SKM-1 treated with dmso at 0.1 percent for 144 hours (cell line): ENCODE measurements around the gene ATRIP.
A peak's percentile ranks its signal among the peaks of the same experiment; 100 is the strongest.
"Not testable (repeated sequence)": the region's sequence is repeated elsewhere in the genome, so short reads cannot be mapped to it uniquely, and the experiment has no call there.

Source experiments
- DNase-seq: peaks from one replicate; lab custom pipeline; 2025; ENCODE audit not compliant: unreplicated experiment; lab: John Stamatoyannopoulos, UW

The ATRIP gene

DNA sequence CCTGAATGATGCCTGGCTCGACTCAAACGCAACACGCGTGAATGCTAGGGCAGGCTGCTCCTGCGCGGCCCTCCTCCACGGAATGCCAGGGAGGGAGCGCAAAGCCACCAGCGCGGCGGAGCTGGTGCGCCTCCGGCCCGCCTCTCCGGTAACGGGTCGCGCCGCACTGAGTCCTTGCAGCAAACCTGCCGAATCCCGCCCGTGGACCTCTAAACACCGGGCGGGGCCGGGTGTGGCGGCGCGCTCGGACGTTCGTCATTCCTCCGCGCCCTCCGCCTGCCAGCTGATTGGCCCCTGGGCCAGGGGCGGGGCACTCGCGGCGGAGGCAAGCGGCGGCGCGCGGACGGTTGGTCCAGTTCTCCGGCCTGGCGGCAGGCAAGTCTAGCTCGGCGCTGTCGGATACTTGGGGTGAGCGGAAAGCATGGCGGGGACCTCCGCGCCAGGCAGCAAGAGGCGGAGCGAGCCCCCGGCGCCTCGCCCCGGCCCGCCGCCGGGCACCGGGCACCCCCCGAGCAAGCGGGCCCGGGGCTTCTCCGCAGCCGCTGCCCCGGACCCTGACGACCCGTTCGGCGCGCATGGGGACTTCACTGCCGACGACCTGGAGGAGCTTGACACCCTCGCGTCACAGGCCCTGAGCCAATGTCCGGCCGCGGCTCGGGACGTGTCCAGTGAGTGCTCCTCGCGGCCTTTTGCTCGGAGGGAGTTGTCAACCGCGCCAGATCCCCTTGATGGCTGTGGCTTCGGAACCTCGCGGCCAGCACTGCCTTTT lies at the start of gene ATRIP:
Gene ATRIP, plus strand, starts transcription at position 313 of the 769 bp plus-strand sequence. Its CDS starts 109 bp downstream, at position 422.
- DNase-seq, result peak; percentile 85

DNA sequence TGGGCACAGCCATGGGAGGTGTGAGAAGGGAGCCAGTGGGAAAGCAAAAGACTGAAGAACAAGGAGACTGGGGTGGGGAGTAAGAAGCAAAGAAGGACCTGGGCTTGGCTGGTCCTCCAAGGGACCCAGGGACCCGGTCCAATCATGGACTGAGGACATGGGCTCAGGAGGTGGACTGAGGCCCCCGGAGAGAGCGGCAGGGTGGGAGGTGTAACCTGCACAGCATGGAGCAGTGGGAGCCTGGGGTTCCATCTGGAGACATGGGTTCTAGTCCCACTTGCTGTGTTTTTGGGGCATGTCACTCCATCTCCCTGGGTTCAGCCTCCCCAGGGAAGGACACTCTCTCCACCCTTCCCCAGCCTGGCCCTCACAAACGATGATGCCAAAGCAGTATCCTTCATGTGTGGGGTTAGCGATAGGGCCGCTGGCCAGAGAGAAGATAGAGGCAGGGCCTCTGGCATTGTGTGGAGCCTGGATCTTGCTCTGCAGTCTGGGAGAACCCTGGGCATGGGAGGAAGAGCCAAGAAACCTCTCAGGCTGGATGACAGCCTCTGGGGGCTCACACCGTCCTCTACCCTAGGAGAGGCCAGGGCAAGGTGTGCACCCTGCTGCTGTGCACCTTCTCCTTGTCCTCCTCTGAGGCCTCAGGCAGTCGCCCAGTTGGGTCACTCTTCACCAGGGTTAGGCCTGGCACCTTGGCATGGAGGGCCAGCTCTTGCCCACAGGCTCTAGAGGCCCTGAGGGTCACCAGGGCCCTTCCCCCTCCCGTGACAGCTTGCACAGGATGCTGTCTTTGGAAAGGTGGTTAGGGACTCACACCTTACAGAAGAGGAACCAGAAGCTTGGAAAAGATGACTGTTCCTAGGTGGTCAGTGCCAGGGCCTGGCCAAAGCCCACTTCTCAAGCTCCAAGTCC lies 48.5 kb upstream of the ATRIP start:
- DNase-seq, result no peak

DNA sequence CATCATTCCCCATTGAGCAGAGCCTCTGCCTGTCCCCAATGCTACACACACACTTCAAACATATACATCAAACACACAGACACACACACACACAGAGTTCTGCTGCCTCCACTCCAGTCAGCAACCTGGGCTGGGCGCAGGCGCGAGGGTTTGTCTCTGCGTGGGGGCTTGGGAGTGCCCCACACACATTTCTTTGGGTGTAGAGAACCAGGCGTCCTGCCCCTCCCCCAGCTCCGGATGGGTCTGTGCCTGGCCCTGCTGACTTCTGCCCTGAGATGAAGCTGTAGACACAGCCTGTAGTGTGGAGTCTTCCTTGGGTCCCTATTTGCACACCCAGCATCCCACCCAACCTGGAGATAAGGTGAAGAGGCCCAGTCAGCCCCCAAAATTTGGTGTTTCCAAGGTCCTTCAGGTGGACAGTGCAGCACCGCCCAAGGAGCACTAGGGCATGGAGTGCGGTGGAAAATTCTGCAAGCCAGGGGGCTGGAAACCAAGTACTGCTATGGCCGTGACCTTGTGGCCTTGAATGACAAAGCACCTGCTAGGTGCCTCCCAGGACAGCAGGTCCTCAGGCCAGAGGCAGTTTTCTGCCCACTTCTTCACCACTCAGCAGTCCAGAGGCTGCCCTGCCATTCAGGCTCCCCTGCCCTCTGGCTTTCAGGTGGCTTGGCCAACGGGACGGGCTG lies 47.7 kb upstream of the ATRIP start:
- no peak for DNase-seq

DNA sequence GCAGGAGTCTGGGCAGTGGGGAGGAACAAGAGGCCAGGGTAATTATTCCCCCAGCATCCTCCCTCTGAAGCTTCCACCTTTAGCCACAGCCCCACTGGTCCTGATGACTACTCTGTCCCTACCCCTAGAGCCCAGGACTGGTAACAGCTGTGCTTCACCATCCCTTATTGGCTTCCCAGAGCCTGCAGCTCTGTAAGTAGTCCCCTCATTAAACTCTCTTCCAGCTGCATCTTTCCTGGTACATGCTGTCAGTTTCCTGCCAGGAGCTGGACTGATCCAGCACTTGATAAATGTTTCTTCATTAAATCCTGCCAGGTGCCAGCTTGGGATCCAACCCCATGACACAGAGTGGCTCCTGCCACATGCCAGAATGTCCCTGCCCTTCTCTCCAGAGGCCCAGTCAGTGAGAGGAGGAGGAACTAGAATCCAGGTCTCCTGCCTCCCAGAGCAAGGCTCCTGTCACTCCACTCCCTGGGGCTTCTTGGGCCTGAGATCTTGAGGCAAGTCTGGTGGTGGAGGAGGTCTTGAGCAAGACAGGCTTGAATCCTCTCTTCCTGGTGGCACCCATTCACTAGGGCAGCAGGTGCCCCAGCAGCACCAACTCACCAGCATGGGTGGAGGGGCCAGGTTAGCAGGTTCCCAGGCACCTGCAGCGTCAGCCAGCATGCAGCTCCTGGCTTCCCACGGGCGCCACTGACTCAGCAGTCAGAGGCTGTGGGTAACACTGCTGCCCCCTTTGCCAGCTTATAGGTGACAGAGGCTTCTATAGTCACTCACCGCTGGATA lies 47.0 kb upstream of the ATRIP start:
- DNase-seq, result no peak

DNA sequence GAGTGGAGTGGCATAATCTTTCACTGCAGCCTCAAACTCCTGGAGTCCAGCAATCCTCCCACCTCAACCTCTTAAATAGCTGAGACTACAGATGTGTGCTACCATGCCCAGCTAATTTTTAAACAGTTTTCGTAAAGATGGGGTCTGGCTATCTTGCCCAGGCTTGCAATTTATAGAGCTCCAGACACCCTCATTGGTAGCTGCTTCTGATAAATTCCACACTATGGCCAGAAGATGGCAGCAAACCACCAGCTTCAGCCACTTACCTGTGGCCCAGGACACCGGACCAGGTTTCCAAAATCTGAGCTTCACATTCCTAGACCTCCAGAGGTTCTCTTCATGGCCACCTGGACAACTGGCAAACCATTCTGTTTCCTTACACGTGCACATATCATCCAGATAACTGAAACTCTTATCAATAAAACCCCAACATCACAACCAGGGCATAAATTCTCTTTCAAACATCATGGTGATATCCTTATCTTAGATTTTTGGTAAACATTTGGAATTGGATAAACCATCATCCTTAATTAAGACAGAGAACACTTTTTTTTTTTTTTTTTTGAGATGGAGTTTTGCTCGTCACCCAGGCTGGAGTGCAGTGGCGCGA lies 45.6 kb upstream of the ATRIP start:
- DNase-seq, result peak; percentile 35

DNA sequence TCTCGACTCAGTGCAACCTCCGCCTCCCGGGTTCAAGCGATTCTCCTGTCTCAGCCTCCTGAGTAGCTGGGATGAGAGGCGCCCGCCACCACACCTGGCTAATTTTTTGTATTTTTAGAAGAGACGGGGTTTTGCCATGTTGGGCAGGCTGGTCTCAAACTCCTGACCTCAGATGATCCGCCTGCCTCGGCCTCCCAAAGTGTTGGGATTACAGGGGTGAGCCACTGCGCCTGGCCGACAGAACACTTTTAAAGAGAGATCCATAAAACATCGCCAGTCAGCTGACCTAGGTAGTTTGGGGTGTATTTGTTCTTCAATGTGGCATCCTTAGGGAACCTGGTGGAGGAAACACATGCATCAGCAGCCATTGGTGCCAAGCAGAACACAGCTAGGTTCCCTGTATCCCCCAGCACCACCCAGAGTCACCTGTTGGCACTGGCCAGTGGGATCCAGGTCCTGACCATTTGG lies 45.1 kb upstream of the ATRIP start:
- not testable (repeated sequence) for DNase-seq

DNA sequence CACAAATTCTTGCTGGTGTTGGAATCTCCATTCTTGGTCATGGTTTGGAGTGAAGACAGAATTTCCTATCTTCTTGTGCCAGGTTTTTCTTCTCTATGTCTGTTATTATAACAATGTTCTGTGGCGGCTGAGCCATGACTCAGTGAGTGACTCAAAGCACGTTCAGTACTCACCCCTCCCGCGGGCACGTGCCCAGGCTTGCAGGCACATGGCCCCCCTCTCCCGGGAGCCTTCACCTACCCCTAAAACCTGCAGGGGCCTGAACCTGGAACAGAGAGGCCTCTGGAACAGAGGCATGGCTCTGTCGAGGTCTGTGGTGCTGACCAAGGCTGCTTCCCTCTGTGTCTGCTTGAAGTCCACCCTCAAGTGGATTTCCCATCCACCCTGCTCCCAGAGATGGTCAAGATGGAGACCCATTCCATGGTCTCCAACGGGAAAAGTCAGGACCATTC lies 44.2 kb upstream of the ATRIP start:
- DNase-seq, result no peak

DNA sequence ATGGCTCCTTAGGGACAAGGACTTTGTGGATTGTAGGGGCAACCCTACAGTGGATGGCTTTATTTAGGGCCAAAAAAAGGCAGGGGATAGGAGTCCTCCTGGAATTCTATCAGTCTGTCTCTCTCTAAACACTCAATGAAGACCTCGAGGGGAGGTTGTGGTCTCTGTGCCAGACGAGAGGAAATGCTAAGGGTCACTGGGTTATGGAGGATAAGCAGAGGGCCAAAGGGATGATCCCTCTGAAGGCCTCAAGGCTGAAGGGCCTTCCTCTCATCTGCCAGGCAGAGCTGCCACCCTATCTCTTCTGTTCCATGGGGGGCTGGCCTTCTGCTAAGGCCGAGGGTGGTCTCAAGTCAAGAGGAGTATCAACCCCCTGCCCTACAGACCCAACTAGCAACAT lies 43.6 kb upstream of the ATRIP start:
- no peak for DNase-seq

DNA sequence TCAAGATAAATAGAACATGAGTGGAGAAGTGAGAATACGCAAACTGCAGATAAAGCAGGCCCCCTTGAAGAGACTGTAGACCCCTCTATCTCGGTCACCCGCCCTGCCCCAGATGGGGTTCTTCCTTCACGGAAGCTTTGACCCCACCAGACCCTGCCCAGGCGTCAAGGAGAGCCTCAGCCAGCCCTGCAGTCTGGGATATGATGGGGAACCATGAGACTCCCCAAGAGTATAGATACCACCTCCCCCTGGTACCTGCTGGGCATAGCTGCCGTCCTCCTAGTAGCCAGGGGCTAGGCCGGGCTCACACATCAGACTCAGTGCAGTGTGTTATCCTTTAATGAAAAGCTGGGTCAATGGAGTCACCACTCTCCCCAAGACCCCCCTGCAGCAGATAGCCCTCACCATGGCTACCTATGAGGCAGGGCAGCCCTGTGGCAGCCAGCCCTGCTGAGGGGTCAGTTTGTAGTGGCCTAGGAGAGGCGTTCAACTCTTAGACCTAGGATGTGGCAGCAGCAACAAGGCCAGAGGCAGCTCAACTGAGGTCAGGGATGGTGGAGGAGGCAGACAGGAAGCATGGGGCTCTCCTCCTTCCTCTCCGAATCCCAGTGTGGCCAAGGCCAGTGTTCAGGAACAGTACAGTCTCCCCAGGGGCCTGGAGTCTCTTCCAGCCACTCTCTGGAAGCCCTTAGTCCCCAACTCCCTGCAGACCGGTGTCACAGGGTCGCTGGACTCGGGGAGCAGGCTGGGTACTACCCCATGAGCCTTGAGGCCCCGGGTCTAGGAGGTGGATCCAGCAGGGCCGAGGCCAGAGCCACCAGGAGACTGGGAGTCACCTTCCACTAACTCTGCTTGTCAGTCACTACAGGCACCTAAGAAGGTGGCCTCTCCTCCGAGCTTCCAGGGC lies 42.8 kb upstream of the ATRIP start:
- no peak for DNase-seq

DNA sequence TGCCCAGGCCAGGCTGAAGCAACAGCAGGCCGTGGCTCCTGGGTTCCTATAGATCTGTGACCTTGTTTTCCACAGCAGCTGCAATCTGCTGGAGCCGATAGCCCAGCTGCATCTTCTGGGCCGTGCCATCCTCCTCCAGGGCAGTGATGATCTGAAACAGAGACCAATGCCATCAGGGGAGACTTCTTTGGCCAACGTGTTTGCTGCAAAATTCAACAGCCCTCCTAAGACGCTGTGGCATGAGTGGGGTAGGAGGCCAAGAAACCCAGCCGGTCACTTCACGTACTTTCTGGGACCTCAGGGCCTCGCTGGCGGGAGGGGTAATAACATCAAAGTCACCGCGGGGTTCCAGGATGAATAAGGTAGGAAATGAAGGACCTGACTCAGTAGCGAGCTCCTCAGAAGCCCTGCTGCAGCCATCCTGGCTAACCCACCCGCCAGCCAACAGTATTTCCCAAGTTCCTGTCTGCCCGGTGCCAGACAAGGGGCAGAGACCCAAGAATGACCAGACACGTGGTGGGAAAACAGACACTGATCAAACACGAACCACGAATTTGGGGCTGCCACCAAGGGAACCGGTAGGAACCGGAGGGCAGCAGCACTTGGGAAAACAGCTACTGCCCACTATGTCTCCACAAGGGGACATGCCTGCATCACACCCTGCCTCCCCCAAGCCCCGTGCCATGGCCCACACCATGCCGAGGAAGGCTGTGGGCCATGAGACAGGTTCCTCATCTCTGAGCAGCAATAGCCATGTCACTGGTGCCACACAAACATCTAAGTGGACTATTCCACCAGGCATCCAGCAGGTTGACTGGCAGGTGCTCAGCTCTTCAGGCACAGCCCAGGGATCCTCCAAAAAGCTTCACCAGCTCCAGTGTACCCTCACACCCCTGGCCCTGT lies 41.8 kb upstream of the ATRIP start:
- no peak for DNase-seq

DNA sequence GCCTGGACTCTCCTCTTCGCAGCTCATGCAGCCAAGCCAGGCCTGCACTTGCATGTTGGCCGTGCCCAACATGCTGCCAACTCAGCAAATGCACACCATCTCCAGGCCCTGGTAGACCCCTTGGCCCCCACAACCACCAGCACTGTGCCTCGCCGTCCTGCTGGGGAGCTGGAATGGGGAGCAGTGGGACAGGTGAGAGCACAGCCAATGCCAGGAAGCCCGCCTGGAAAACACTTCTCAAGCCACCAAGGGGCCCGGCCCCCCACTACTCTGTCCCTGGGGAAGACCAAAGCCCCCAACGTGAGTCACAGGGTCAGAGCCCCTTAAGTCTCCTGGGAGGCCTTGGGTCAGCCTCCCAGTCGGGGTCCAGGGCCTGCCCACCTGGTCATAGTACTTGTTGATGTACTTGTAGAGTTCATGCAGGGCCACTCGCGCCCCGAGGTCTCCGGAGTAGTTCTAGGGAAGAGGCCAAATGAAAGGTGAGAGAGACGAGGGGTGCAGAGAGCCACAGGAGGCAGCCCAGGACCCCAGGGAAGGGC lies 41.1 kb upstream of the ATRIP start:
- DNase-seq, result no peak

DNA sequence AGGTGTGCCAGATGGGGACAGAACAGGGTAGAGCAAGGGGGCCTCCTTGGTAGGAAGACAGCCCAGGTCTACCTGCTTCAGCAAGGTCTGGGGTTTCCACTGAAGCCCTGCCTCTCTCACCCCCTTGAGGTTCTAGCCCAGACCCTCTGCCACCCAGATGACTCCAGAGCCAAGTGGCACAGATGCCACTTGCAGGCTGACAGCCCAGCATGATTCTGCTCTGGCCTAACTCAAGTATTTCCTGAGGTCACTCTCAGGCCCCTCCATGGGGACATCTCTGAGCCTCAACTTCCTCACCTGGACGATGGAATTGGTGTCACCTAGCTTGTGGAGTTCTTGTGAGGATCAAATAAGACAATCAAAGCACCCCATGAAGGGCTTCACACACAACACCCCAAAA lies 40.6 kb upstream of the ATRIP start:
- DNase-seq, result no peak

DNA sequence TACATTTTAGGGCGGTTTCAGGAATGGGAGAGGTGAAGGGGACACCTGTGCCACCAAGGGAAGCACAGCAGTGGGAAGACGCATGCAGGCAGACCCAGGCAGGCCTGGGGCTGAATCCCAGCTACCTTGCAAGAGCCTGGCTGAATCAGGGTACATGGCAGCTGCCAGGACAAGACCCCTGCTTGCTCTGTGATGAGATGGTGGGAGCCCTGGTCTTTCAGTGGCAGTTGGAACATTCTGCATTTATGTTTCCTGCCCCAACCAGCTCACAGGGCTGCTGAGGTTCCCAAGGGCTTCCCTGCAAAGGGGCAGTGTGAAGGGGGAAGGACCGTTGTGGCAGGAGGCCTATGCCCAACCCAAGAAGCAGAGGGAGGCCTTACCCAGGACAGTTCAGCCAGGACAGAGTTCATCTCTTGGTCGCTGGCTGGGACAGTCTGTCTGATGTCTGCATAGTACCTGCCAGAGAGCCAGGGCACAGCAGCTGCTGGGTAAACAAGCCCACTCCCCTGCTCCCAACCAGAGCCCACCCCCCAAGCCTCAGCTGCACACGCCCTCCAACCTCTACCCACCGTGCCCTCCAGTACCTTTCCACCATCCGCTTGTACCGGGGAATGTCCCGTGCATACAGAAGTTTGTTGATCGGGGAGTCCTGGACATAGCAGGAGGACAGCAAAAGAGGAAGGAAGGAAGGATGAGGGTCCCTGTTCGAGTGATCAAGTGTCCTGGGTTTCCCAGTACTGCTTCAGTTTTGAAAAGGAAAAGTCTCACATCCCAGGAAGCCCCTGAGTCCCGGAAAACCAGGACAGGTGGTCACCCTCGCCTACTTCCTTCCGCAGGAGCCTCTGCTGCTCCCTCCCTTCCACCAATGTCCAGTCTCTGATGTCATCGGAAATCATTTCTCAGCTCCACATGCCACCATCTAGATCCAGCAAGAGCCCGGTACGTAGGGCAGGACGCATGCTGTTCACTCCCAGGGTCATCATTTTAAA lies 39.8 kb upstream of the ATRIP start:
- no peak for DNase-seq

DNA sequence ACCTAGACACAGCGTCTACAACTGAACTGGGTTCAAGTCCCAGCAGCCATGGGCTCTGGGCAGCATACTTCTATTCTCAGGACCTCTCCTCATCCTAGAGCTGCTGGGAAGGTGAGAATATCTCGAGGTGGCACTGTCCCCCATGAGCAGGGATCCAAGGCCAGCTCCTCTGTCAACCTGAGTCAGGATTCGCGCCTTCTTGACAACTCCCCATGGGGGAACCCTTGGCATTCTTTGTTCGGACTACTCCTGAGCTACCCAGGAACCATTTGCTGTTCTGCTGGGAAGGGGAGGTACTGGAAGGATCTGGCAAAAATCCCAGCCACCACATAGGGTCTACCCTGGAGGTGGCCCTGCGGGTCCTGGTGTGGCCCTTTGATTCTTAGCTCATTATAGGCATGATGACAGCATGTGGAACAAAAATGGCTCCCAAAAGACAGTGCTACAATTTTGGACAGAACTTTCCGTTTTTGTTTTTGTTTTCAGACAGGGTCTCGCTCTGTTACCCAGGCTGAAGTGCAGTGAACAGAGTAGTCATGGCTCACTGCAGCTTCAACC lies 38.9 kb upstream of the ATRIP start:
- no peak for DNase-seq

DNA sequence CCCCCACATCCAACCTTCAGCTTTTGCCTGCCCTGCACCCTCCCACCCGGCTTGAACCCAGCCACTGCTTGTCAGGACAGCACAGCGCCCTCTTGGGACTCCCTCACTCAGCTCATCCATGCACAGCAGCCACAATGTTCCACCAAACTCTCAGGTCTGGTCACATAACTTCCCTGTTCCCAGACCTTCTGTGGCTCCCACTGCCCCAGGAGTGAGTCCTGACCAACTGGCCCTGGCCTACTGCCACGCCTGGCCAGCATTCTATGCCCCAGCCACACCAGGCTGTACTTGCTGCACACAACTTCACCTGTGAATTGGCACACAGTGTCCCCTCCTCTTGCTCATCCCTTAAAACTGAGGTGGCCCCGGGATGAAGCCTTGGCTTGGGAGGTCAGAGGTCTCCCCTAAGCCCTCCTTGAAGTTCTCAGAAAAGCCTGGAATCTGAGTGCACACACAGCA lies 37.7 kb upstream of the ATRIP start:
- DNase-seq, result no peak
